RWPE2 (cell line): Measurements from ENCODE around the gene POLD1.

Experiments
- ATAC-seq: fragments of 200-7000 bp; cut with Tn5 transposase; 3 replicates; pipeline ENCODE4 v1.9.1; 2021; ENCODE audit warnings: low read depth
- DNase-seq: peaks from one replicate; pipeline ENCODE4 v3.0.0-alpha.2; 2020; ENCODE audit warnings: low spot score
- H3K27ac ChIP-seq: fragments of 450-650 bp; 2 replicates; pipeline ENCODE4 v1.5.1; 2017; ENCODE audit warnings: mild to moderate bottlenecking; ENCODE audit not compliant: poor library complexity, severe bottlenecking
- H3K27me3 ChIP-seq: fragments of 250-450 bp; sonication (Bioruptor Pico); 2 replicates; pipeline ENCODE4 v1.5.1; 2021; ENCODE audit warnings: mild to moderate bottlenecking, moderate library complexity; ENCODE audit not compliant: insufficient read depth, poor library complexity, severe bottlenecking
- H3K36me3 ChIP-seq: fragments of 250-450 bp; sonication (Bioruptor Pico); 2 replicates; pipeline ENCODE4 v1.5.1; 2020; ENCODE audit warnings: low read depth, mild to moderate bottlenecking, moderate library complexity
- H3K4me1 ChIP-seq: fragments of 250-450 bp; sonication (Bioruptor Pico); 2 replicates; pipeline ENCODE4 v1.5.1; 2021; ENCODE audit warnings: mild to moderate bottlenecking, moderate library complexity; ENCODE audit not compliant: insufficient read depth, poor library complexity, severe bottlenecking
- H3K4me3 ChIP-seq: fragments of 250-450 bp; sonication (Bioruptor Pico); 2 replicates; pipeline ENCODE4 v1.5.1; 2021; ENCODE audit warnings: mild to moderate bottlenecking, moderate library complexity; ENCODE audit not compliant: severe bottlenecking
- H3K9me3 ChIP-seq: fragments of 250-450 bp; sonication (Bioruptor Pico); 2 replicates; pipeline ENCODE4 v1.5.1; 2021; ENCODE audit warnings: mild to moderate bottlenecking, moderate library complexity; ENCODE audit not compliant: severe bottlenecking
- TF ChIP-seq, protein P1 (sequence below): fragments of 450-650 bp; IDR thresholded peaks from one replicate; pipeline ENCODE4 v1.5.1; 2017; ENCODE audit warnings: mild to moderate bottlenecking, moderate library complexity; ENCODE audit not compliant: poor library complexity, severe bottlenecking

Gene POLD1

DNA sequence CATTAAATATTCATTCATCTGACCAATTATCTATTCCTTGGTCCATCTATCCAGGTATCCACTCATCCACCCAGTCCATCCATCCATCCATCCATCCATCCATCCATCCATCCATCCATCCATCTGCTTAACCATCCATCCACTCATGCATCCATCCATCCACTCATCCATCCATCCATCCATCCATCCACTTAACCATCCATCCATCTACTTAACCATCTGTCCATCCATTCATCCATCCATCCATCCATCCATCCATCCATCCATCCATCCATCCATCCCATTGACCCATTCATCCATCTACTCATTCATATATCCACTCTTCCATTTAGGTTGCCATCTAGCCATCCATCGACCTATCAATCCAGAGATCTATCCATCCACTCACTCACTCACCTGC is 59.9 kb downstream of the POLD1 start:
- no peaks in the 10 kb centered on the region for H3K36me3 ChIP-seq
- no peak overlapping the region for H3K27ac ChIP-seq
- H3K4me1 ChIP-seq, result no peaks in the 10 kb centered on the region
- H3K9me3 ChIP-seq, result no peaks in the 10 kb centered on the region
- ATAC-seq, result no peak
- TF ChIP-seq, protein P1, sequence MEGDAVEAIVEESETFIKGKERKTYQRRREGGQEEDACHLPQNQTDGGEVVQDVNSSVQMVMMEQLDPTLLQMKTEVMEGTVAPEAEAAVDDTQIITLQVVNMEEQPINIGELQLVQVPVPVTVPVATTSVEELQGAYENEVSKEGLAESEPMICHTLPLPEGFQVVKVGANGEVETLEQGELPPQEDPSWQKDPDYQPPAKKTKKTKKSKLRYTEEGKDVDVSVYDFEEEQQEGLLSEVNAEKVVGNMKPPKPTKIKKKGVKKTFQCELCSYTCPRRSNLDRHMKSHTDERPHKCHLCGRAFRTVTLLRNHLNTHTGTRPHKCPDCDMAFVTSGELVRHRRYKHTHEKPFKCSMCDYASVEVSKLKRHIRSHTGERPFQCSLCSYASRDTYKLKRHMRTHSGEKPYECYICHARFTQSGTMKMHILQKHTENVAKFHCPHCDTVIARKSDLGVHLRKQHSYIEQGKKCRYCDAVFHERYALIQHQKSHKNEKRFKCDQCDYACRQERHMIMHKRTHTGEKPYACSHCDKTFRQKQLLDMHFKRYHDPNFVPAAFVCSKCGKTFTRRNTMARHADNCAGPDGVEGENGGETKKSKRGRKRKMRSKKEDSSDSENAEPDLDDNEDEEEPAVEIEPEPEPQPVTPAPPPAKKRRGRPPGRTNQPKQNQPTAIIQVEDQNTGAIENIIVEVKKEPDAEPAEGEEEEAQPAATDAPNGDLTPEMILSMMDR, result no peak
- DNase-seq, result no peak
- no peaks in the 10 kb centered on the region for H3K27me3 ChIP-seq
- no peak overlapping the region for H3K4me3 ChIP-seq

GRCh38 chr19:50447053-50447452 is 62.9 kb downstream of the POLD1 start:
- H3K9me3 ChIP-seq, result no peaks in the 10 kb centered on the region
- H3K27ac ChIP-seq, result no peak overlapping the region
- H3K36me3 ChIP-seq, result no peaks in the 10 kb centered on the region
- H3K4me3 ChIP-seq, result no peak overlapping the region
- DNase-seq (no peak), ATAC-seq (no peak)
- peaks cover 7% of the 10 kb centered on the region for H3K27me3 ChIP-seq
- no peaks in the 10 kb centered on the region for H3K4me1 ChIP-seq
- TF ChIP-seq, protein P1, result no peak

- no peak overlapping the region for H3K4me3 ChIP-seq
- no peak for ATAC-seq
- TF ChIP-seq, protein P1, result no peak
- no peaks in the 10 kb centered on the region for H3K4me1 ChIP-seq
- no peaks in the 10 kb centered on the region for H3K36me3 ChIP-seq
- DNase-seq, result no peak
- no peaks in the 10 kb centered on the region for H3K9me3 ChIP-seq
- H3K27me3 ChIP-seq, result peaks cover 7% of the 10 kb centered on the region
- no peak overlapping the region for H3K27ac ChIP-seq
These were observed 63.6 kb downstream of the POLD1 start for GRCh38 chr19:50447750-50448149.

- ATAC-seq, result no peak
- Histone ChIP-seq H3K27me3 (peaks cover 7% of the 10 kb centered on the region), H3K27ac (no peak overlapping the region), H3K36me3 (no peaks in the 10 kb centered on the region), H3K4me1 (no peaks in the 10 kb centered on the region), H3K9me3 (no peaks in the 10 kb centered on the region), H3K4me3 (no peak overlapping the region)
- DNase-seq, result no peak
- TF ChIP-seq, protein P1, result no peak
These were observed 65.2 kb downstream of the POLD1 start for GRCh38 chr19:50449236-50449899.

DNA sequence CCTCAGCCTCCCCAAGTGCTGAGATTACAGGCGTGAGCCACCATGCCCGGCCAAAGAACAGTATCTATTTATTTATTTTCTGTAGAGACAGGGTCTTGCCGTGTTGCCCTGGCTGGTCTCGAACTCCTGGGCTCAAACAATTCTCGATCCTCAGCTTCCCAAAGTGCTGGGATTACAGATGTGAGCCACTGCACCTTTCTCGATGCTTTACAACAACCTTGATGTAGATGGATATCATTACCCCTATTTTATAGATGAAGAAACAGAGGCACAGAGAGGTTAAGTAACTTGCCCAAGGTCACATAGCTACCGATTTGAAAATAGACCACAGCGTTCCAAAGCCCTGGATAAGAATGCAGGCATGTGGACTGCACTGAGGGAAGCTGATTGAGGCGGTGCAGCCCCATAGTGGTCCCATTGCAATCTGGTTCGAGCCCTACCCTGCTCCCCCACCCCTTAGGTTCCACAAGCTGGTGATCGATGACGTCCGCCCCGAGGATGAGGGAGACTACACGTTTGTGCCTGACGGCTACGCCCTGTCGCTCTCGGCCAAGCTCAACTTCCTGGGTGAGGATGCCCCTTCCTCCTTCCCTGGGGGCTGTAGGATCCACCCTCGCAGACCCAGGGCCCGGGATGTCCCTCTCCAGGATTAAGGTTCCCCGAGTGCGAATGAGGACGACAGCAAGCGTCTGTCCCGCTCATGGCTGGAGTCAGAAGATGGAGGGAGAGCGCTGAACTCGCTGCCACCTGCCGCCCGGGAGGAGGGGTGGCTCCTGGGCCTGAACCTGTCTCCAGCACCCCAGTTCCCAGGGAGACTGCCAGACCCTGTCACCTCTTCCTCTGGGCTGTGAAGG is 66.4 kb downstream of the POLD1 start:
- DNase-seq, result no peak
- H3K27me3 ChIP-seq, result peaks cover 7% of the 10 kb centered on the region
- no peak overlapping the region for H3K27ac ChIP-seq
- TF ChIP-seq, protein P1, result no peak
- H3K36me3 ChIP-seq, result no peaks in the 10 kb centered on the region
- no peak overlapping the region for H3K4me3 ChIP-seq
- no peaks in the 10 kb centered on the region for H3K9me3 ChIP-seq
- no peak for ATAC-seq
- H3K4me1 ChIP-seq, result no peaks in the 10 kb centered on the region
